Neural cell (in vitro differentiated cells): Measurements from ENCODE around the gene PROSER2. TPM values are rescaled to one million over a fixed set of nuclear protein-coding genes. Genes with fewer than 3 reads are reported as not detected.

ENCODE experiments used
- H2AFZ ChIP-seq: fragments of 200-600, 300-800 bp; sonication (generic), shearing (Covaris generic); 2 replicates; pipeline ENCODE4 v1.6.0; 2014; ENCODE audit warnings: low read depth, mild to moderate bottlenecking, antibody characterized with exemption, low read length, moderate library complexity
- H3F3A ChIP-seq: fragments of 200-600 bp; shearing (Covaris generic); 2 replicates; pipeline ENCODE4 v1.6.1; 2016; ENCODE audit warnings: mild to moderate bottlenecking, moderate library complexity, mixed read lengths, antibody characterized with exemption, low read length; ENCODE audit not compliant: insufficient read depth, poor library complexity, severe bottlenecking
- H3K27ac ChIP-seq: fragments of 200-600, 300-800 bp; sonication (generic), shearing (Covaris generic); 2 replicates; pipeline ENCODE4 v1.5.1; 2014; ENCODE audit warnings: mild to moderate bottlenecking, low read length, moderate library complexity
- H3K27me3 ChIP-seq: fragments of 300-800, 200-600 bp; sonication (generic), shearing (Covaris generic); 2 replicates; pipeline ENCODE4 v1.6.0; 2014; ENCODE audit warnings: mild to moderate bottlenecking, low read depth, low read length, moderate library complexity; ENCODE audit not compliant: insufficient read depth
- H3K36me3 ChIP-seq: fragments of 300-800, 200-600 bp; sonication (generic), shearing (Covaris generic); 2 replicates; pipeline ENCODE4 v1.5.1; 2014; ENCODE audit warnings: mild to moderate bottlenecking, antibody characterized with exemption, low read length, moderate library complexity; ENCODE audit not compliant: insufficient read depth
- H3K4me2 ChIP-seq: fragments of 300-800, 200-600 bp; sonication (generic), shearing (Covaris generic); 2 replicates; pipeline ENCODE4 v1.6.0; 2014; ENCODE audit warnings: mild to moderate bottlenecking, low read length
- H3K4me3 ChIP-seq: fragments of 300-800, 200-600 bp; sonication (generic), shearing (Covaris generic); 2 replicates; pipeline ENCODE4 v1.5.1; 2014; ENCODE audit warnings: mild to moderate bottlenecking, low read length, moderate library complexity
- H3K79me2 ChIP-seq: fragments of 200-600 bp; shearing (Covaris generic); replicated peaks from 2 replicates; pipeline ENCODE4 v1.6.0; 2014; ENCODE audit warnings: mild to moderate bottlenecking, low read length, moderate library complexity; ENCODE audit not compliant: insufficient read depth
- H3K9ac ChIP-seq: fragments of 300-800, 200-600 bp; sonication (generic), shearing (Covaris generic); 2 replicates; pipeline ENCODE4 v1.6.1; 2016; ENCODE audit warnings: mild to moderate bottlenecking, low read length, mixed read lengths
- H3K9me2 ChIP-seq: fragments of 200-600 bp; shearing (Covaris generic); 2 replicates; pipeline ENCODE4 v1.6.1; 2016; ENCODE audit warnings: mild to moderate bottlenecking, low read length, mixed read lengths; ENCODE audit not compliant: insufficient read depth
- H3K9me3 ChIP-seq: fragments of 200-600, 300-800 bp; sonication (generic), shearing (Covaris generic); 2 replicates; pipeline ENCODE4 v1.6.1; 2016; ENCODE audit warnings: mild to moderate bottlenecking, mixed run types, low read length, moderate library complexity, mixed read lengths
- H4K20me1 ChIP-seq: fragments of 200-600 bp; shearing (Covaris generic); 2 replicates; pipeline ENCODE4 v1.6.1; 2016; ENCODE audit warnings: mild to moderate bottlenecking, mixed run types; ENCODE audit not compliant: insufficient read depth
- CTCF ChIP-seq: fragments of 450-650 bp; IDR thresholded peaks from 2 replicates; pipeline ENCODE4 v1.5.1; 2014; ENCODE audit warnings: antibody characterized with exemption, mild to moderate bottlenecking, moderate library complexity; ENCODE audit not compliant: poor library complexity, severe bottlenecking
- EP300 ChIP-seq: fragments of 450-650 bp; conservative IDR thresholded peaks from 2 replicates; pipeline ENCODE4 v1.6.1; 2014; ENCODE audit warnings: antibody characterized with exemption, mild to moderate bottlenecking, moderate library complexity; ENCODE audit not compliant: poor library complexity, severe bottlenecking
- EZH2 ChIP-seq: fragments of 200-600, 300-800 bp; shearing (Covaris generic), sonication (generic); IDR thresholded peaks from 2 replicates; pipeline ENCODE4 v1.6.1; 2014; ENCODE audit warnings: antibody characterized with exemption, low read length, borderline replicate concordance, mild to moderate bottlenecking; ENCODE audit not compliant: insufficient read depth, poor library complexity, severe bottlenecking
- MXI1 ChIP-seq: fragments of 450-650 bp; conservative IDR thresholded peaks from 2 replicates; pipeline ENCODE4 v1.6.1; 2014; ENCODE audit warnings: antibody characterized with exemption, mild to moderate bottlenecking; ENCODE audit not compliant: poor library complexity, severe bottlenecking
- POLR2AphosphoS5 ChIP-seq: IDR thresholded peaks from 2 replicates; pipeline ENCODE4 v1.6.1; 2012
- RAD21 ChIP-seq: fragments of 450-650 bp; conservative IDR thresholded peaks from 2 replicates; pipeline ENCODE4 v1.6.1; 2014; ENCODE audit warnings: antibody characterized with exemption, mild to moderate bottlenecking, moderate library complexity
- SMC3 ChIP-seq: fragments of 450-650 bp; conservative IDR thresholded peaks from 2 replicates; pipeline ENCODE4 v1.6.1; 2014; ENCODE audit warnings: antibody characterized with exemption, mild to moderate bottlenecking, moderate library complexity; ENCODE audit not compliant: poor library complexity
- TAF1 ChIP-seq: IDR thresholded peaks from 2 replicates; pipeline ENCODE4 v1.6.1; 2012; ENCODE audit warnings: low read depth
- polyA plus RNA-seq: library from polyadenylated mRNA; depleted of rRNA; stranded (reverse); fragments of >200 nt; gene quantifications from 2 replicates; pipeline ENCODE4 v1.2.3, GENCODE V29; 2014
- TF ChIP-seq, protein P1 (sequence below): IDR thresholded peaks from 2 replicates; pipeline ENCODE4 v1.6.1; 2012; ENCODE audit warnings: borderline replicate concordance

PROSER2 gene
- polyA plus RNA-seq, 1 donor from 2014 or later: 1.1 TPM

- H3K9ac ChIP-seq: no peak overlapping the region
- no peaks in the 10 kb centered on the region for H3K36me3 ChIP-seq
- no peaks in the 10 kb centered on the region for H3K9me2 ChIP-seq
- H2AFZ ChIP-seq: no peak overlapping the region
- no peaks in the 10 kb centered on the region for H4K20me1 ChIP-seq
- TF ChIP-seq CTCF (no peak), EP300 (no peak), SMC3 (no peak), POLR2AphosphoS5 (no peak), TAF1 (no peak), MXI1 (no peak), RAD21 (no peak), EZH2 (no peak)
- TF ChIP-seq, protein P1, sequence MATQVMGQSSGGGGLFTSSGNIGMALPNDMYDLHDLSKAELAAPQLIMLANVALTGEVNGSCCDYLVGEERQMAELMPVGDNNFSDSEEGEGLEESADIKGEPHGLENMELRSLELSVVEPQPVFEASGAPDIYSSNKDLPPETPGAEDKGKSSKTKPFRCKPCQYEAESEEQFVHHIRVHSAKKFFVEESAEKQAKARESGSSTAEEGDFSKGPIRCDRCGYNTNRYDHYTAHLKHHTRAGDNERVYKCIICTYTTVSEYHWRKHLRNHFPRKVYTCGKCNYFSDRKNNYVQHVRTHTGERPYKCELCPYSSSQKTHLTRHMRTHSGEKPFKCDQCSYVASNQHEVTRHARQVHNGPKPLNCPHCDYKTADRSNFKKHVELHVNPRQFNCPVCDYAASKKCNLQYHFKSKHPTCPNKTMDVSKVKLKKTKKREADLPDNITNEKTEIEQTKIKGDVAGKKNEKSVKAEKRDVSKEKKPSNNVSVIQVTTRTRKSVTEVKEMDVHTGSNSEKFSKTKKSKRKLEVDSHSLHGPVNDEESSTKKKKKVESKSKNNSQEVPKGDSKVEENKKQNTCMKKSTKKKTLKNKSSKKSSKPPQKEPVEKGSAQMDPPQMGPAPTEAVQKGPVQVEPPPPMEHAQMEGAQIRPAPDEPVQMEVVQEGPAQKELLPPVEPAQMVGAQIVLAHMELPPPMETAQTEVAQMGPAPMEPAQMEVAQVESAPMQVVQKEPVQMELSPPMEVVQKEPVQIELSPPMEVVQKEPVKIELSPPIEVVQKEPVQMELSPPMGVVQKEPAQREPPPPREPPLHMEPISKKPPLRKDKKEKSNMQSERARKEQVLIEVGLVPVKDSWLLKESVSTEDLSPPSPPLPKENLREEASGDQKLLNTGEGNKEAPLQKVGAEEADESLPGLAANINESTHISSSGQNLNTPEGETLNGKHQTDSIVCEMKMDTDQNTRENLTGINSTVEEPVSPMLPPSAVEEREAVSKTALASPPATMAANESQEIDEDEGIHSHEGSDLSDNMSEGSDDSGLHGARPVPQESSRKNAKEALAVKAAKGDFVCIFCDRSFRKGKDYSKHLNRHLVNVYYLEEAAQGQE: no peak
- H3K4me2 ChIP-seq: no peak overlapping the region
- no peaks in the 10 kb centered on the region for H3F3A ChIP-seq
- no peaks in the 10 kb centered on the region for H3K9me3 ChIP-seq
- no peak overlapping the region for H3K4me3 ChIP-seq
- no peak overlapping the region for H3K27ac ChIP-seq
- no peaks in the 10 kb centered on the region for H3K27me3 ChIP-seq
- no peaks in the 10 kb centered on the region for H3K79me2 ChIP-seq
Measured at GRCh38 chr10:11884706-11885423, 61.7 kb downstream of the PROSER2 start.

- TF ChIP-seq RAD21 (no peak), EZH2 (no peak), CTCF (no peak), TAF1 (no peak), POLR2AphosphoS5 (no peak), MXI1 (no peak), SMC3 (no peak)
- Histone ChIP-seq H3K4me2 (no peak overlapping the region), H3K9me2 (no peaks in the 10 kb centered on the region), H3F3A (no peaks in the 10 kb centered on the region), H2AFZ (no peak overlapping the region), H3K9me3 (no peaks in the 10 kb centered on the region), H4K20me1 (no peaks in the 10 kb centered on the region), H3K9ac (no peak overlapping the region), H3K27ac (no peak overlapping the region), H3K27me3 (no peaks in the 10 kb centered on the region), H3K79me2 (no peaks in the 10 kb centered on the region), H3K4me3 (no peak overlapping the region), H3K36me3 (no peaks in the 10 kb centered on the region)
Measured at GRCh38 chr10:11885437-11886137, 62.4 kb downstream of the PROSER2 start.
